Subcutaneous abdominal adipose tissue (tissue), 5 donors: ENCODE results near the gene CFAP74.

Experiments
- H3K27ac ChIP-seq: one replicate; pipeline ENCODE4 v1.7.0; 2013; ENCODE audit warnings: low read depth, mild to moderate bottlenecking, inconsistent platforms, low read length, moderate library complexity
- H3K27me3 ChIP-seq, 5 donors: one replicate each; pipeline ENCODE4 v1.7.0; 2013; ENCODE audit warnings: low read length in 5 of 5, inconsistent platforms in 1 of 5; ENCODE audit not compliant: control insufficient read depth in 5 of 5, insufficient read depth in 4 of 5
- H3K36me3 ChIP-seq, 5 donors: one replicate each; pipeline ENCODE4 v1.7.0; 2013; ENCODE audit warnings: low read length in 5 of 5; ENCODE audit not compliant: control insufficient read depth in 5 of 5, insufficient read depth in 5 of 5
- H3K4me1 ChIP-seq, 5 donors: one replicate each; pipeline ENCODE4 v1.7.0; 2013; ENCODE audit warnings: low read length in 5 of 5, mild to moderate bottlenecking in 3 of 5, moderate library complexity in 1 of 5; ENCODE audit not compliant: control insufficient read depth in 5 of 5, insufficient read depth in 5 of 5
- H3K4me3 ChIP-seq, 5 donors: one replicate each; pipeline ENCODE4 v1.7.0; 2013; ENCODE audit warnings: low read length in 5 of 5, low read depth in 1 of 5
- H3K9ac ChIP-seq, 5 donors: one replicate each; pipeline ENCODE4 v1.7.0; 2013; ENCODE audit warnings: low read length in 5 of 5, mild to moderate bottlenecking in 4 of 5, moderate library complexity in 3 of 5
- H3K9me3 ChIP-seq, 5 donors: one replicate each; pipeline ENCODE4 v1.7.0; 2013; ENCODE audit warnings: low read length in 5 of 5; ENCODE audit not compliant: control insufficient read depth in 5 of 5
- donor health status: healthy.
- donor health status: healthy.
- donor health status: healthy.
- donor health status: healthy.
- donor health status: healthy.

CFAP74 gene

DNA sequence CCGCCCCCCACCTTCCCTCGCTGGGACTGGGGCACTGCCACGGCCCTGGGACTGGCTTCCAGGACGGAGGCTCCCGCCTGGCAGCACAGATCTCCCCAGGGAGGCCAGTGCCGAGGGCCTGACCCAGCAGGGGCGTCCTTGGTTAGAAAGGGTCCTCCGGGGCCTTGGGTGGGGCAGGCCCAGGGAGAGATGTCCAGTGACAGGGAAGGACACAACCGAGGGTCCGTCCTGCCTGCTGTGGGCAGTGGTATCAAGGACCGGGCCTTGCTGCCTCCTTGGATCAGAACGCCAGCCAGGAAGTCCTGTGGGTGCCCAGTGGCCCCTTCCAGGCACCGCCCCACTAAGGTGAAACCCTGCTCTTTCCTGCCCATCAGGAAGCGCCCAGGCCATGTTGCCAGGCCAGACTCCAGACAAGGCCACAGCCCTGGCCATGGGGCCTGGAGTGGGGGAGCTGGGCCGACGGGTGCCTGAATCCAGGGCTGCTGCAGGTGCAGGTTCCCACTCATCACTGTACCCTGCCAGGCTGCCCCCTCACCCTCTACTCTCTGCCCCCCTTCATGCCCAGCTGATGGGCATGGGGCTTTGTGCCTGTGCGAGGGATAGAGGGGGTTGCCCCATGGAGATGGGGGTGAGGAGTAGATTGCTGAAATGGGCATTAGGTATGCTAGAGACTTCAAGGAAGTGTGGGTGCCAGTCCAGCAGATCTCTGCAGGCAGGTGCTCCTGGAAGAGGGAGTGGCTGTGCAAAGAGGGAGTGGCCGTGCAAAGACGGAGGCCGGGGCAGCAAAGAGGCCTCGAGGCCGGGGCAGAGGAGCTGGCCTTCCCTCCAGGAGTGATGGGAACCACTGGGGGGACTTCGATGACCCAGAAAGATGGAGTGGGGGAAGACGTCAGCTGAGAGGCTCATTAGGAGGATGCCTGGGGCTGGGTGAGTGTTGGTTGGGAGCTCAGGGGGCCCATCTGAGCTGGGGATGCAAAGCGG lies 44.5 kb upstream of the CFAP74 start:
- H3K9me3 ChIP-seq = no peaks in the 10 kb centered on the region
- H3K27me3 ChIP-seq = peaks cover 39 to 61% (median 50%) of the 10 kb centered on the region in 5 donors
- no peak overlapping the region for H3K9ac ChIP-seq
- H3K4me3 ChIP-seq = no peak overlapping the region
- H3K4me1 ChIP-seq = peaks cover 2 to 33% (median 24%) of the 10 kb centered on the region in 5 donors
- H3K27ac ChIP-seq = no peak overlapping the region
- no peaks in the 10 kb centered on the region for H3K36me3 ChIP-seq

DNA sequence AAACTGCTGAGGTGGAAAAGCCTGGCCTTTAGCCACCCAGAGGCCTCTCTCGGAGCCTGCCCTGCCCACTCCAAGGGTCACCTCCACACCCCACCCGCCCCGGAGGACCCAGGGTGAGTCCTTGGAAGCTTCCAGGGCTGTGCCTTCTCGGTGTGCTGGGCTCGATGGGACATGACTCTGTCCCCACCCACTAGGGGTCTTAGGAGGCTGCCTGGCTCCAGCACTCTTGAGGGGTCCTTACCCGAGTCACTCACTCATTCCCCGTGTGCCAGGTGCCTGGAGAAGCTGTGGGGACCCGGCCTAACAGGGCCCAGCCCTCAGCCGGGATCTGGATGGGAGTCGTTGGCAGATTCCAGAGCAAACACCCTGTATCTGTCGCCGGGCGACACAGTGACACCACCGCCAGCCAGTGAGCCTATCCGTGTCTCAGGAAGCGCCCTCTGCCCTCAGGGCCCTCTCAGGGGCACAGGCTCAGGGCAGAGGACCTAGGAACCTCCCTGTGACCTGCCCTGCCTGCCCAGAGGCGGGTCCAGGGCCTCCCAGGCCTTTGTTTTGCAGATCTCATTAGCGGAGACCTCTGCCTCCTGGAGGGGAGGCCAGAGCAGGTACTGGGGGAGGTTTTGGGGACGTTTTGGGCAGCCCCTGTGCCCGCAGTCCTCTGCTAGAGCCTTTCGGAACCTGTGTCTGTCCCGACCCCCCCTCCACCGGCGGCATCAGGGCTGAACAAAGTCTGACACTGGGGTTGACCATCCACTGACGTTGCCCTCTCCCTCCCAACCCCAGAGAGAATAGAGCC lies 43.6 kb upstream of the CFAP74 start:
- Histone ChIP-seq H3K4me3 (no peak overlapping the region), H3K36me3 (no peaks in the 10 kb centered on the region), H3K27me3 (peaks cover 39 to 59% (median 47%) of the 10 kb centered on the region in 5 donors), H3K4me1 (peaks cover 2 to 33% (median 24%) of the 10 kb centered on the region in 5 donors), H3K27ac (no peak overlapping the region), H3K9ac (no peak overlapping the region), H3K9me3 (no peaks in the 10 kb centered on the region)

DNA sequence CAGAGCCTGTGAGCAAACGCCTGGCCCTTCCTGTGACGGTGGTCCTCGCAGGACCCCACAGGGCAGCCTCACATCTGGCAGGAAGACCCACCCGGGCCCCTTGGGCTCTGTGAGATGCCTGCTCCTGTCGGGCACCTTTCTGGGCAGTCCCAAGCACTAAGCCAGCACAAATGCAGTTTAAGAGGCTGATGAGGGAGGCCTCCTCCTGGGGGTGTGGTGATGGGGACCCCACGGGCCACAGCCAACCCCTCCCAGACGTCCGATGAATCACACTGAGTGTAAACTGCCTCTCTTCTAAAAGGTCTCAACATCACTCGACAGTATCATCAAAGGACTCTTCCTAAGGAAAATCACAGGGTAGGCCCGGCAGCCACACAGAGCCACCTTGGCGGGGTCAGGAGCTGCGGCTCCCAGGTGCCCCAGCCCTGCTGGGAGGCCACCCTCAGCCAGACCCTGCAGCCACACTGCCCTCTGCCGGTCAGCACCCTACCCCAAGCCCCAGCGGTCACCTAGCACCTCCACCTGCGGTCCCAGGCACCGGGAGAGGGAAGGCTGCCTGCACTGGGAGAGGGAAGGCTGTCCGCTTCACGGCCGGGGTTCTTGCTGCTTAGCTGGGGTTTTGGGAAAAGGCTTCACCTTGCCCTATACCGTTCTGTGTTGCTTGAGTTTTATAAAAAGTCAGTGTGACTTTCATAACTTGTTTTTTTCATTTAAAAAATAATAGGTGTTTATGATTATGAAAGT lies 42.8 kb upstream of the CFAP74 start:
- Histone ChIP-seq H3K27ac (no peak overlapping the region), H3K27me3 (peaks cover 32 to 53% (median 46%) of the 10 kb centered on the region in 5 donors), H3K9ac (no peak overlapping the region), H3K9me3 (no peaks in the 10 kb centered on the region), H3K36me3 (no peaks in the 10 kb centered on the region), H3K4me3 (no peak overlapping the region), H3K4me1 (peaks cover 2 to 33% (median 24%) of the 10 kb centered on the region in 5 donors)

DNA sequence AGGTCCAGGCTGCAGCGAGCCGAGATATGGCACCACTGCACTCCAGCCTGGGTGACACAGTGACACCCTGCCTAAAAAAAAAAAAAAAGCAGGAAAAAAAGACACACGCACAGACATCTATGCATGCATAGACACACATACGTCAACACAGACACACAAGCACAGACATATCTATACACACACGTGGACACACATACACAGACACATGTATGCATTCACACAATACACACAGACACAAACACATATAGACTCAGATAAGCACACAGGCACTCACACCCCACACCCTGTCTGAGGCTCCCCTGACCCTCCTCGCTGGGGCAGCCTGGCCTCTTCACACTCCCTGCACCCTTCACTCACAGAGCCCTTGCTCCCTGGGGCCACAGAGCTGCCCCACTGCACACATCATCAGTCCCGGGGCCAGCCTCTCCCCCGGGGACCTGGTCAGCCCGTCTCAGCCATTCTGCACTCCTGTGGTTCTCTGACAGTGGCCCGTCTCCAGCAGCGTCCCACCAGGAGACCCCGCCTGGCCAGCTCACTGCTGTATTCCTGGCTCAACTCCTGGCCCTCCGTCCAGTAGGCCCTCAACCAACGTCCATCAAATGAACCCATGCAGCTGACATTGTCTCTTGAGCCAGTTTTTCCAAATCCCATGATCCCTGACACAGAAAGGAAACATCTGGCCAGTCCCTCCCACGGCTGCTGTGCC lies 42.0 kb upstream of the CFAP74 start:
- Histone ChIP-seq H3K4me1 (peaks cover 2 to 33% (median 24%) of the 10 kb centered on the region in 5 donors), H3K4me3 (peak overlapping the region in 1 of 5 donors; percentile 26), H3K36me3 (no peaks in the 10 kb centered on the region), H3K9ac (no peak overlapping the region), H3K27ac (no peak overlapping the region), H3K27me3 (peaks cover 28 to 47% (median 41%) of the 10 kb centered on the region in 5 donors), H3K9me3 (no peaks in the 10 kb centered on the region)

DNA sequence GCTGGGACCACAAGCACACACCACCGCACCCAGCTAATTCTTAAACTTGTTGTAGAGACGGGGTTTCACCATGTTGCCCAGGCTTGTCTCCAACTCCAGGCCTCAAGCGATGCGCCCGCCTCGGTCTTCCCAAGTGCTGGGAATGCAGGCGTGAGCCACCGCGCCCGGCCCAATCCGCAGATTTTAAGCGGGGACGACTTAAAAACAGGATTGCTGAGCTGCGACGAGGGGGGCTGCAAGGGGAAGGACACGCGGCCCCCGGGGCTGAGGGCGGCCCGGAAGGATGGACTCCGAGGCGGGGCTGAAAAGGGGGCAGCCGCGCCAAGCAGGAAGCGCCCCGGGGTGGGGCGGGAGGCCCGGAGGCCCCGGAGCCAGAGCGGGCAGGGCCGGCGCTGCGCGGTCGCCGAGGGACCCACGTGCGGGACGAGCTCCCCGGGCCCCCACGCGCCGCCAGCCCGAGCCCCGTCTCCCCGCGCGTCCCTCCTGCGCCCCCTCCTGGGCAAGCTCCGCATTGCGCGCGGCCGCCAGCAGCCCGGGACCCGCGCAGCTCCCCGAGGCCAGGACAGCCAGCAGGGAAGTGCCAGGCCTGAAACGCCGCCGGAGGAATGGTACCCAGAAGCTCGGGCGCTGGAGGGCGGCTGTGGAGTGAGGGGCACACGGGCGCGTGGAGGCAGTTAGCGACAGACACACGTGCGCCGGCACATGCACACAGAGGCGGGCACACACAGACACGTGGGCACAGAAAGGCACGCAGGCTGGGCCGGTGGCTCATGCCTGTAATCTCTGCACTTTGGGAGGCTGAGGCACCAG lies 41.1 kb upstream of the CFAP74 start:
- Histone ChIP-seq H3K27me3 (peaks cover 25 to 45% (median 39%) of the 10 kb centered on the region in 5 donors), H3K4me3 (peak overlapping the region in 4 of 5 donors; percentile 11 to 31 (median 26)), H3K4me1 (peaks cover 2 to 29% (median 22%) of the 10 kb centered on the region in 5 donors), H3K36me3 (no peaks in the 10 kb centered on the region), H3K27ac (no peak overlapping the region), H3K9ac (no peak overlapping the region), H3K9me3 (no peaks in the 10 kb centered on the region)

GRCh38 chr1:2043886-2044285 lies 40.3 kb upstream of the CFAP74 start:
- Histone ChIP-seq H3K4me3 (no peak overlapping the region), H3K27ac (no peak overlapping the region), H3K9ac (no peak overlapping the region), H3K27me3 (peaks cover 17 to 36% (median 32%) of the 10 kb centered on the region in 5 donors), H3K4me1 (peaks cover 2 to 22% (median 17%) of the 10 kb centered on the region in 5 donors), H3K9me3 (no peaks in the 10 kb centered on the region), H3K36me3 (no peaks in the 10 kb centered on the region)

- peaks cover 0 to 3% (median 2%) of the 10 kb centered on the region in 5 donors for H3K9me3 ChIP-seq
- no peaks in the 10 kb centered on the region for H3K36me3 ChIP-seq
- no peak overlapping the region for H3K27ac ChIP-seq
- peaks cover 11 to 30% (median 26%) of the 10 kb centered on the region in 5 donors for H3K27me3 ChIP-seq
- no peak overlapping the region for H3K9ac ChIP-seq
- peaks cover 2 to 22% (median 17%) of the 10 kb centered on the region in 5 donors for H3K4me1 ChIP-seq
- no peak overlapping the region for H3K4me3 ChIP-seq
Measured at GRCh38 chr1:2042830-2043773, 39.5 kb upstream of the CFAP74 start.

DNA sequence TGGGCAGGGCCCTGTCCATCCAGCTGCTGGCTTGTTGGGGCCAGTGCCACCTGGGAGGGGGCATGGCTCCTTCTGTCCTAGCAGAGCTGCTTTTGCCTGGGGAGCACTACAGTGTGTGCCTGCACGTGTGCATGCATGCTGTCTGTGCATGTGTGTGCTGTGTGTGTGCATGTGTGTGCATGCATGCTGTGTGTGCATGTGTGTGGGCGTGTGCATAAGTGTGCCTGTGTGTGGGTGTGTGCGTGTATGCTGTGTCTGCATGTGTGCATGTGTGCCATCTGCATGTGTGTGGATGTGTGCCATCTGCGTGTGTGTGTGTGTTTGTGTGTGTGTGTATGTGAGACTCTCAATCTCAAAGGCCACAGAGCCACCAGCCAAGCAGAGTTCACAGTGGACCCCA lies 38.3 kb upstream of the CFAP74 start:
- Histone ChIP-seq H3K9me3 (peaks cover 0 to 5% (median 2%) of the 10 kb centered on the region in 5 donors), H3K4me3 (no peak overlapping the region), H3K4me1 (peaks cover 2 to 22% (median 17%) of the 10 kb centered on the region in 5 donors), H3K27me3 (peaks cover 3 to 20% (median 15%) of the 10 kb centered on the region in 5 donors), H3K27ac (no peak overlapping the region), H3K36me3 (no peaks in the 10 kb centered on the region), H3K9ac (no peak overlapping the region)
